ENCODE data around the gene MAGI3.

The MAGI3 gene

GRCh38 chr1:113531321-113531720, 141.0 kb downstream of the MAGI3 start:
- no peak for TF ChIP-seq RAD21 (IDR thresholded peaks at IDR 0.05; ENCODE audit: low read depth)
- TF ChIP-seq, protein P1, sequence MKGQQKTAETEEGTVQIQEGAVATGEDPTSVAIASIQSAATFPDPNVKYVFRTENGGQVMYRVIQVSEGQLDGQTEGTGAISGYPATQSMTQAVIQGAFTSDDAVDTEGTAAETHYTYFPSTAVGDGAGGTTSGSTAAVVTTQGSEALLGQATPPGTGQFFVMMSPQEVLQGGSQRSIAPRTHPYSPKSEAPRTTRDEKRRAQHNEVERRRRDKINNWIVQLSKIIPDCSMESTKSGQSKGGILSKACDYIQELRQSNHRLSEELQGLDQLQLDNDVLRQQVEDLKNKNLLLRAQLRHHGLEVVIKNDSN (IDR thresholded peaks at IDR 0.05) = no peak
- TF ChIP-seq YY1 (IDR thresholded peaks at IDR 0.05; ENCODE audit: low read depth) = no peak
- TF ChIP-seq ZBTB7A (IDR thresholded peaks at IDR 0.05; ENCODE audit: low read depth) = no peak
- no peak for TF ChIP-seq NFIC (IDR thresholded peaks at IDR 0.05)
- TF ChIP-seq TCF12 (IDR thresholded peaks at IDR 0.05; ENCODE audit: low read depth) = no peak
- no peak for TF ChIP-seq TAF1 (IDR thresholded peaks at IDR 0.05; ENCODE audit: low read depth)
- TF ChIP-seq TEAD4 (IDR thresholded peaks at IDR 0.05) = no peak
- no peak for TF ChIP-seq CREB1 (IDR thresholded peaks at IDR 0.05; ENCODE audit: low read depth)
- TF ChIP-seq FOXM1 (IDR thresholded peaks at IDR 0.05; ENCODE audit: borderline replicate concordance, low read depth) = no peak
- TF ChIP-seq EGR1 (IDR thresholded peaks at IDR 0.05) = no peak
- no peak for TF ChIP-seq CEBPB (IDR thresholded peaks at IDR 0.05)
- no peak for TF ChIP-seq REST (IDR thresholded peaks at IDR 0.05; ENCODE audit: low read depth)
- TF ChIP-seq MAX (IDR thresholded peaks at IDR 0.05) = no peak
- no peak for TF ChIP-seq EP300 (IDR thresholded peaks at IDR 0.05; ENCODE audit: borderline replicate concordance)

DNA sequence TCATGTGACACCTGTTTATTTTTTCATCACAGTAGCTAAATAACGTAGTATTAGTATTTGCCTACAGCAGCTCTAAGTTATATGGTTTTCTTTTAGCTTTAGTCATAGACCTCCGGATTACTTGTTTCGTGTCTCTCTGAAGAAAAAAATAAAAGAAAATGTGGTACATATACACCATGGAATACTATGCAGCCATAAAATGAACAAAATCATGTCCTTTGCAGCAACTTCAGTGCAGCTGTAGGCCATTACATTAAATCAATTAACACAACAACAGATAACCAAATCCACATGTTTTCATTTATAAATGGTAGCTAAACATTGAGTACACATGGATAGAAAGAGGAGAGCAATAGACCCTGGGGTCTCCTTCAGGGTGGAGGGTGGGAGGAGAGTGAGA, 142.7 kb downstream of the MAGI3 start:
- TF ChIP-seq TCF12 (IDR thresholded peaks at IDR 0.05; ENCODE audit: low read depth) = no peak
- TF ChIP-seq FOXM1 (IDR thresholded peaks at IDR 0.05; ENCODE audit: borderline replicate concordance, low read depth) = no peak
- no peak for TF ChIP-seq YY1 (IDR thresholded peaks at IDR 0.05; ENCODE audit: low read depth)
- no peak for TF ChIP-seq EGR1 (IDR thresholded peaks at IDR 0.05)
- TF ChIP-seq RAD21 (IDR thresholded peaks at IDR 0.05; ENCODE audit: low read depth) = no peak
- no peak for TF ChIP-seq MAX (IDR thresholded peaks at IDR 0.05)
- TF ChIP-seq TEAD4 (IDR thresholded peaks at IDR 0.05) = no peak
- TF ChIP-seq ZBTB7A (IDR thresholded peaks at IDR 0.05; ENCODE audit: low read depth) = no peak
- TF ChIP-seq CEBPB (IDR thresholded peaks at IDR 0.05) = no peak
- TF ChIP-seq EP300 (IDR thresholded peaks at IDR 0.05; ENCODE audit: borderline replicate concordance) = no peak
- TF ChIP-seq, protein P1 (IDR thresholded peaks at IDR 0.05) = no peak
- no peak for TF ChIP-seq CREB1 (IDR thresholded peaks at IDR 0.05; ENCODE audit: low read depth)
- no peak for TF ChIP-seq TAF1 (IDR thresholded peaks at IDR 0.05; ENCODE audit: low read depth)
- TF ChIP-seq REST (IDR thresholded peaks at IDR 0.05; ENCODE audit: low read depth) = no peak
- TF ChIP-seq NFIC (IDR thresholded peaks at IDR 0.05) = no peak

DNA sequence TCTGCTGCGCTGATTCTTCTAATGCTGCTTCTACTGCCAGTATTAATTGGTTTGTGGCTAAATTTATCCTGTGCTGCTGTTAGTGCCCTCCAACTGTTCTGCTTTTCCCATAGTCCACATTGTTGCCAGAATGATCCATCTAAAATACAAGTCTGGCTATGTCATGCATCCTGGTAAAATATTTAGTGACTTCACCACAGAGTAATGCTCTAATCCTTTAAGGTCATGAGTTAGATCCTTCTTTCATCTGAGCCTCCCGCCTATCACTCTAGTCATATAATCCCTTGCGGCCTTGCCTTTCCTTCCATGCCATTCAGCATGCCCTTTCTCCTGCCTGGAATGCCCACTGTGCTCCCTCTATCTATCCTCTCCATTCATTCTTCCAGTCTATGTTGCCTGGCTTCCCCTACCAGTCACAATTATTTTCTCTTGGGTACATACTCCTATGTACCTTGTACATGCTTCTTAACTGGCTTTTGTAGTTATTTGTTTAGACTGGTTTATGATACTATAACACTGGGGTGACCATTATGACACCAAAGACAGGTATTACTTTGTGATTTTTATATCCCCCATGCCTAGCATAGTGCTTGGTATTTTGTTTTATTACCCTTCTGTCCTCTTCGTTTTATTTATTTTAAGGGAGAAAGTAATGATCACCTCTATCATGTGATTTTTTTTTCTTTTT, 144.0 kb downstream of the MAGI3 start:
- TF ChIP-seq, protein P1 (IDR thresholded peaks at IDR 0.05) = no peak
- TF ChIP-seq CREB1 (IDR thresholded peaks at IDR 0.05; ENCODE audit: low read depth) = no peak

- no peak for TF ChIP-seq NFIC (IDR thresholded peaks at IDR 0.05)
- no peak for TF ChIP-seq MAX (IDR thresholded peaks at IDR 0.05)
These were observed 144.6 kb downstream of the MAGI3 start for GRCh38 chr1:113534875-113535274.

DNA sequence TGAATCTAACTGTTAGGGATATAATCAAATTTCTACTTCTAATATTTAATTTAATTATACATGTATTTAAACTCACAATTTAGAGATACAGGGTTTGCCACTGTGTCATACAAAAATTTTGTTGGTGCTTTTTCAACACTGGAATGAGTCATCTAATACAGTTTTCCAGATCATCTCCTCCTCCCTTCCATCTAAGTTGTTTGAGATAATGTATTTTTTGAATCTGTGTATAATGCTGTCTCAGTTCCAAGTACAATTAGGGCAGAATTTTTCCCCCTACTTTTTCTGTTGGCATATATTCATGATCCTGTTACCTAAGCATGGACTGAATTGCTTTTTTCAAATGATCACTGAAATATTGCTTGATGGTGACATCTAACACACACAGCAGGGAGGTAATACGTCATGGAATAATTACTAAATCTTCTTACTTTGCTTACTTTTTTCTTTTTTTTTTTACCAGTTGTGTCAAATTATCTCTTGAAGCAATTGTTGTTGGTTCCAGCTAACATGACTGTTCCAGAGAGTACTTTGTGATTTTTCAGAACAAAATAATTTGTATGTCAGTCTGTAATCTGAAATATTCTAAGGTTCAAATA, 146.0 kb downstream of the MAGI3 start:
- TF ChIP-seq REST (IDR thresholded peaks at IDR 0.05; ENCODE audit: low read depth) (no peak), RAD21 (IDR thresholded peaks at IDR 0.05; ENCODE audit: low read depth) (no peak), CEBPB (IDR thresholded peaks at IDR 0.05) (no peak), FOXM1 (IDR thresholded peaks at IDR 0.05; ENCODE audit: borderline replicate concordance, low read depth) (no peak), EGR1 (IDR thresholded peaks at IDR 0.05) (no peak), TAF1 (IDR thresholded peaks at IDR 0.05; ENCODE audit: low read depth) (no peak), TCF12 (IDR thresholded peaks at IDR 0.05; ENCODE audit: low read depth) (no peak), EP300 (IDR thresholded peaks at IDR 0.05; ENCODE audit: borderline replicate concordance) (no peak), CREB1 (IDR thresholded peaks at IDR 0.05; ENCODE audit: low read depth) (no peak), ZBTB7A (IDR thresholded peaks at IDR 0.05; ENCODE audit: low read depth) (no peak), YY1 (IDR thresholded peaks at IDR 0.05; ENCODE audit: low read depth) (no peak), TEAD4 (IDR thresholded peaks at IDR 0.05) (no peak), NFIC (IDR thresholded peaks at IDR 0.05) (no peak), MAX (IDR thresholded peaks at IDR 0.05) (no peak)
- TF ChIP-seq, protein P1 (IDR thresholded peaks at IDR 0.05) = no peak

Data from Ishikawa (cell line).